Subcutaneous adipose tissue (tissue), 4 donors: ENCODE measurements around the gene NAPSA. TPM values are rescaled to one million over a fixed set of nuclear protein-coding genes. Genes with fewer than 3 reads are reported as not detected.

Experiments used
- total RNA-seq, 4 donors: library from RNA; depleted of rRNA; stranded (reverse); fragments of >200 nt; gene quantifications; one replicate each; pipeline ENCODE4 v1.1.0, GENCODE V29; 2016
- TF ChIP-seq, protein P1 (sequence below): fragments of 450-650 bp; IDR thresholded peaks from one replicate; pipeline ENCODE4 v1.5.1; 2016; ENCODE audit warnings: low read depth, mild to moderate bottlenecking, control low read depth, antibody characterized with exemption, moderate library complexity

NAPSA gene
- total RNA-seq, 4 donors from 2014 or later = 0.66 to 1.3 (median 0.85) TPM; not detected in 1

GRCh38 chr19:50377051-50377461 lies 11.6 kb upstream of the NAPSA start:
- TF ChIP-seq, protein P1, sequence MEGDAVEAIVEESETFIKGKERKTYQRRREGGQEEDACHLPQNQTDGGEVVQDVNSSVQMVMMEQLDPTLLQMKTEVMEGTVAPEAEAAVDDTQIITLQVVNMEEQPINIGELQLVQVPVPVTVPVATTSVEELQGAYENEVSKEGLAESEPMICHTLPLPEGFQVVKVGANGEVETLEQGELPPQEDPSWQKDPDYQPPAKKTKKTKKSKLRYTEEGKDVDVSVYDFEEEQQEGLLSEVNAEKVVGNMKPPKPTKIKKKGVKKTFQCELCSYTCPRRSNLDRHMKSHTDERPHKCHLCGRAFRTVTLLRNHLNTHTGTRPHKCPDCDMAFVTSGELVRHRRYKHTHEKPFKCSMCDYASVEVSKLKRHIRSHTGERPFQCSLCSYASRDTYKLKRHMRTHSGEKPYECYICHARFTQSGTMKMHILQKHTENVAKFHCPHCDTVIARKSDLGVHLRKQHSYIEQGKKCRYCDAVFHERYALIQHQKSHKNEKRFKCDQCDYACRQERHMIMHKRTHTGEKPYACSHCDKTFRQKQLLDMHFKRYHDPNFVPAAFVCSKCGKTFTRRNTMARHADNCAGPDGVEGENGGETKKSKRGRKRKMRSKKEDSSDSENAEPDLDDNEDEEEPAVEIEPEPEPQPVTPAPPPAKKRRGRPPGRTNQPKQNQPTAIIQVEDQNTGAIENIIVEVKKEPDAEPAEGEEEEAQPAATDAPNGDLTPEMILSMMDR = no peak

DNA sequence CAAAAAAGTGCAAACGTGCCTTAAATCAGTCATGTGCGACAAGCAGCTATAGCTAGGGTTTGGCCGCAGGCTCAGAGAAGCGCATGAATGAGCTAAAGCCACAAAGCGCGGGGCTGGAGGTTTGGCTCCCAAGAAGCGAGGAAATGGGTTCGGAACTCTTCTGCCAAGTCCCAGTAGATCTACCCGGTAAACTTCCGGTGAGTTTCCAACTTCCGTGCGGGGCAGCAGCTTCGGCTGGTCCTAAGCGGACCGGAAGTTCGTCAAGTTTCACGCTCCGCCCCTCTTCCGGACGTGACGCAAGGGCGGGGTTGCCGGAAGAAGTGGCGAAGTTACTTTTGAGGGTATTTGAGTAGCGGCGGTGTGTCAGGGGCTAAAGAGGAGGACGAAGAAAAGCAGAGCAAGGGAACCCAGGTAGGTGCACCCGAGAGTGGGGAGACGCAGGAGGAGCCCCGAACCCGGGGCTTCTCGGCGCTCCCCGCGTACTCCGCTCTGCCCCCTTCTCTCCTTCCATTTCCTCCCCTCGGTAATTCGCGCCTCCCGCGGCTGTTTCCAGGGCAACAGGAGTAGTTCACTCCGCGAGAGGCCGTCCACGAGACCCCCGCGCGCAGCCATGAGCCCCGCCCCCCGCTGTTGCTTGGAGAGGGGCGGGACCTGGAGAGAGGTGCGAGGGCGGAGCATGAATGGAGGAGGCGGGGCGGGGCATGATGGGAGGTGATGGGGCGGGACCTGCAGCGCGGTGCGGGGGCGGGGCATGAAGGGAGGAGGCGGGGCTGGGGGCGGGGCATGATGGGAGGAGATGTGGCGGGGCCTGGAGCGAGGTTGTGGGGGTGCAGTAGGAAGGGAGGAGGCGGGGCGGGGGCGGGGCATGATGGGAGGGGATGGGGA lies 11.0 kb upstream of the NAPSA start, which contains the start of gene NR1H2:
Gene NR1H2 (plus strand): TSS at position 292 of the 885 bp plus-strand sequence. CDS start 1,149 bp downstream, outside the sequence.
- TF ChIP-seq, protein P1 = no peak

- TF ChIP-seq, protein P1 = no peak
Observed at GRCh38 chr19:50371914-50372475, 6.6 kb upstream of the NAPSA start.

- TF ChIP-seq, protein P1 = no peak
Observed at GRCh38 chr19:50368649-50369570, 3.5 kb upstream of the NAPSA start.

- TF ChIP-seq, protein P1 = no peak
Observed at GRCh38 chr19:50362656-50363424, 2.6 kb downstream of the NAPSA start.

GRCh38 chr19:50362030-50362412 lies 3.4 kb downstream of the NAPSA start:
- TF ChIP-seq, protein P1 = no peak
